CMK (cell line): ENCODE results near the gene BMP8A.
"Not testable (repeated sequence)": the region's sequence is repeated elsewhere in the genome, so short reads cannot be mapped to it uniquely, and the experiment has no call there.

Experiments used
- DNase-seq: peaks from one replicate; pipeline ENCODE4 v3.0.0-alpha.2; 2010; ENCODE audit warnings: low read depth

BMP8A gene

DNA sequence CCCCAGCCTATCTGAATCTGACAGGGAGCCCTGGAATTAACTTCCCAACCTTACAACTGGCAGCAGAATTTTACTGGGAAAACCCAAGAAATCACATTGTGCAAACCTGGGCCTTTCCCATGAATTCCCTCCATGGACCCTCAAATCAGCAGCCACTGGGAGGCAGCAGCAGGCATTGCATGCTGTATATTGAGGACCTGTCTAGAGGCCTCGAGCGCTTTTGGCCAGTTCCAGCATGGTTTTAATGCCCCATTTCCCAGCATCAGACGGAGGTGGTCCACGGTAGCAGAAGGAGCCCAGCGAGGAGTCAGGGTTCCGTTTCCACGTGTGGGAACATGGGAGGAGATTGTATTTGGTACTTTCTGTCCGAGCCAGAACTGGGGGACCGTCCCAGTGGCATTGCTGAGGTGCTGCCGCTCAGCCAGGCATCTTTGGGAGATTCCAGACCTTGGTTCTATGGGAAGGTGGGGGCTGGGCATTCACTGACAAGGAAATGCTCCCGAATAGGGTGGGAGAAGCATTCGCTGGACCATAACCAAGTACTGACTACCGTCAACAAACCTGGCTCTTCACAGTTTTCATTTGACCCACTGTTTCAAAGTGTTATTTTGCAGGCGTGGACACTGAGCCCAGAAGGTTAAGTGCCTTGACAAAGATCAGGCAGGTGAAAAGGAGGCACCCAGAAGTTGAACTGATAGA lies 15.9 kb downstream of the BMP8A start:
- no peak for DNase-seq

- no peak for DNase-seq
Observed at GRCh38 chr1:39508266-39508665, 16.8 kb downstream of the BMP8A start.

GRCh38 chr1:39508857-39509305 lies 17.4 kb downstream of the BMP8A start:
- DNase-seq: no peak

DNA sequence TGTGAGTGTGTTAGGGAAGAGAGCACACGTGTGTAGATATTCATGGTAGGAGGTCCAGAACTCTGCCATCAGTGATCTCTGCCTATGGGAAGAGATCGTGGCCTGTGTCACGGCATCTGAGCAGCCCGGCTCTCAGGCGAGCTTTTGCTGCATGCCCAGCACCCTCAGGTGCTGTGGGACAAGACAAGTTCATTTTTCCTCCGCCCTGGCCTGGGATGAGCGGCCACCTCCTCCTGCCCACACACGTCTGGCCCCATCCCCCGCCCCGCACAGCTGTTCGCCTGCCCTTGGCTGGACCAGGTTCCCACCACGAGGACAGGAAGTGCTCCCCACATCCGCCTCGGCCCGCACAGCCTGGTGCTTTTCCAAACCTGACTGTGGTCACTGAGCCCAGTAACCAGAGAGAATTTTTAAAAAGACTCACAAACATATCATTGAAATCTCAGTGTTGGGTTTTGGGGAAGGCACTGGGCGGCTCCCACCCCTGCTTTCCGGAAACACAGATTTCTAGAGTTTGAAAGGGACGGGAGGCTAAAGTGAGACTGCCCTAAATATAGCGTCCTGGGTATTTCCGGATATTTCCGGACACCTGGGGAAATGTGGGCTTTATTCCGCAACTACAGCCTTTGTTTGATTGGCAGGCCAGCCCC lies 18.0 kb downstream of the BMP8A start:
- DNase-seq: no peak

DNA sequence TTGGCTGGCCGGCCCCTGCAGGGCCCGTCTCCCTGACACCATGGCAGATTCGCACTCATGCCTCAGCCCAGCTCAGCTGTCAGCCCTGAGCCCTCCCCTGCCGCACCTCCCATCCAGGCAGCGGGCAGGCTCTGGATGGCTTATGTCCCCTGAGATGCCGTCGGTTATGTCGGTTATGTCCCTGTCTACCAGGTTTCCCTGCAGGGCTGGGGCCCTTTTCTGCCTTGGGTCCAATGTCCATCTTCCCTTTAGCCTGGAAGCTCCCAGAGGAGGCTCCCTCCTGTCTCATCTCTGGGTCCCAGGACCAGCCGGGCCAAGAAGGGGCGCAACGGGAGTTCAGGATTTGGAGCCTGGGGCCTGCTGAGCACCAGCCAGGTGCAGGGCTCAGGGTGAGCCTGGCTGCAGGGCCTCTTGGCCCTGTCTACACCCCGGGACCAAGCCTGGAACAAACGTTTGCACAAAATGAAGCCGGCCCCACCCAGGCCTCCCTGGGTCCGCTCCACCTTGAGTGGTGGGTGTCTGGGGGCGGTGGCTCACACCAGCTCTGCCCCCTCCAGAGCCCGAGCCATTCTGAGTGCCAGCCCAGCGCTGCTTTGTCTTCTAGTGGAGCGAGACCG lies 19.2 kb downstream of the BMP8A start:
- DNase-seq: not testable (repeated sequence)

DNA sequence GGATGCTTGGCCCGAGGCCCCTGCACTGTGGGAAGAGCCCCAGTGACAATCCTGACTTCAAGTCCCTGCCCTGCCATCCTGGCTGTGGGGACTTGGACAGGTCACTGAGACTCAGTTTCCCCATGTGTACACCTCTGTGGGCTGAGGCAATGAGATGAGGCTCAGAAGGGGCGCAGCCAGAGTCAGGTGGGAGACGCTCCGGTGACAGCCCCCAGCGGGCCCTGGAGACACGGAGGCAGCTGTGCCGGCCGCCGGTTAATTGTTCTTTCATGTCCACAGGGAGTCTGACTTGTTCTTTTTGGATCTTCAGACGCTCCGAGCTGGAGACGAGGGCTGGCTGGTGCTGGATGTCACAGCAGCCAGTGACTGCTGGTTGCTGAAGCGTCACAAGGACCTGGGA lies 20.0 kb downstream of the BMP8A start:
- DNase-seq: not testable (repeated sequence)

DNA sequence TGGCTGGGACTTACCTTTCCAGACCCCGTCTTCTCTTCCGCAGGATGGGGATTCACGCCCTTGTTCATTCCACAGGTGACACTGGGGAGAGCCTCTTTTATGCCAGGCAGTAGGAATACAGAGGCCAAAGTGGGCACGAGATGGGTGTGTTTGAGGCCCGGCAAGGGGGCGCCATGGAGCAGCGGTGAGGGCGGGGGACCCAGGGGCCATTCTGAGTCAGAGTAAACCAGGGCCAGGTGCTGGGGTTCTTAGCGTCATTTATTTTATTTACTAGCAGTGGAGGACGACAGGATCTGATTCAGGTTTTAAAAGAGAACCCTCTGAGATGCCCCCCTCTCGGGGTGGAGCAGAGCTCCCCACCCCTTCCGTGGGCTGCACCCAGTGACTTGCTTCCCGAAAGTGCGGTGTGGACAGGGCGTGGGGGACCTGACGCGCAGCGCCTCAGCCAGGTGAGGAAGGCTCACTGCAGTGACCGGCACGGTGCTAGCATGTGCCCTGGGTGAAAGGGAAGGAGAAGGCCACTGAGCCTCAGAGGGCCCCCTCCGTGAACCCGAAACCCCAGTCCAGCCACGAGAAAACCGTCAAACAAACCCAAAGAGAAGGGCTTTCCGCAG lies 20.9 kb downstream of the BMP8A start:
- not testable (repeated sequence) for DNase-seq

GRCh38 chr1:39514710-39515124 lies 23.3 kb downstream of the BMP8A start:
- not testable (repeated sequence) for DNase-seq

DNA sequence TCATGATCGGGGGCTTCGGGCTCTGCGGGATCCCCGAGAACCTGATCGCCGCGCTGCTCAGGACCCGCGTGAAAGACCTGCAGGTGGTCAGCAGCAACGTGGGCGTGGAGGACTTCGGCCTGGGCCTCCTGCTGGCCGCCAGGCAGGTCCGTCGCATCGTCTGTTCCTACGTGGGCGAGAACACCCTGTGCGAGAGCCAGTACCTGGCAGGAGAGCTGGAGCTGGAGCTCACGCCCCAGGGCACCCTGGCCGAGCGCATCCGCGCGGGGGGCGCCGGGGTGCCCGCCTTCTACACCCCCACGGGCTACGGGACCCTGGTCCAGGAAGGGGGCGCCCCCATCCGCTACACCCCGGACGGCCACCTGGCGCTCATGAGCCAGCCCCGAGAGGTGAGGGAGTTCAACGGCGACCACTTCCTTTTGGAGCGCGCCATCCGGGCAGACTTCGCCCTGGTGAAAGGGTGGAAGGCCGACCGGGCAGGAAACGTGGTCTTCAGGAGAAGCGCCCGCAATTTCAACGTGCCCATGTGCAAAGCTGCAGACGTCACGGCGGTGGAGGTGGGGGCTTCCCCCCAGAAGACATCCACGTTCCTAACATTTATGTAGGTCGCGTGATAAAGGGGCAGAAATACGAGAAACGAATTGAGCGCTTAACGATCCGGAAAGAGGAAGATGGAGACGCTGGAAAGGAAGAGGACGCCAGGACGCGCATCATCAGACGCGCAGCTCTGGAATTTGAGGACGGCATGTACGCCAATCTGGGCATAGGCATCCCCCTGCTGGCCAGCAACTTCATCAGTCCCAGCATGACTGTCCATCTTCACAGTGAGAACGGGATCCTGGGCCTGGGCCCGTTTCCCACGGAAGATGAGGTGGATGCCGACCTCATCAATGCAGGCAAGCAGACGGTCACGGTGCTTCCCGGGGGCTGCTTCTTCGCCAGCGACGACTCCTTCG lies 24.0 kb downstream of the BMP8A start:
- DNase-seq: not testable (repeated sequence)

- DNase-seq: not testable (repeated sequence)
Observed at GRCh38 chr1:39516841-39517240, 25.4 kb downstream of the BMP8A start.

DNA sequence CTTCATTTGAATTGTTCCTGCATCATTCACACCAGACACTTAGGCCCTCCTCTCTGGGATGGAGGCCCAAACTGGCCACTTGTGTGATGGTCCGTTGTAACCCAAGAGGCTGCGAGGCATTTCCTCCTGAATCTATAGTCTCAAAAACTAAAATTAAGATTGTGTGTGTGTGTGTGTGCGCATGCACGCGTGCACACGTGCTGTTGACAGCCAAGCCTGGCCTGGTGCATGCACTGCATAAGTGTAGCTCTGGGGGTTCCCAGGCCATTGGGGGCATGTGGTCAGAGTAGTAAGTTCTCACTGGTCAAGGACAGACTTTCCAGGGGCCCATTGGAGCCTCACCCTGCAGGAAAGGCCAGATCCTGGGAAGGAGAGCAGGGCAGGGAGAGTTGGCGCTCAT lies 26.5 kb downstream of the BMP8A start:
- DNase-seq: not testable (repeated sequence)

DNA sequence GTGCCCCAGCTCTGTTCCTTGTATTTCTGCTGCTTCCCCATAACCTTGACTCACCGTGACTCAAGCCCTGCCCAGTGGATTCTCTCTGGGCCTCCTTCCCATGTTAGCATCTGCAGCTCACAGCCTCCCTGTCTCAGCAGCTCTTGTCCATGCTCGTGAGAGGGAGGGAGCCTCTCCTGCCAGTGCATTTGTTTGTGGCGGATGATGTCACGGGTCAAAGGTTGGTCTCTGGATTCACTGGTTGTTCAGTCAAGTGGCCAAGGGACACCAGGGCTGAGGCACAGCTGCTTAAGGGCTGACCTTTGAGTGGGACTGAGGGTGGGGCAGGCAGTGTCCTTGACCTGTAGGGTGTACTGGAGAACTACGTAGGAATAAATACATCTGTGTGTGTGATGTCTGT lies 27.9 kb downstream of the BMP8A start:
- DNase-seq: not testable (repeated sequence)

- DNase-seq: not testable (repeated sequence)
Observed at GRCh38 chr1:39522221-39522620, 30.8 kb downstream of the BMP8A start.

DNA sequence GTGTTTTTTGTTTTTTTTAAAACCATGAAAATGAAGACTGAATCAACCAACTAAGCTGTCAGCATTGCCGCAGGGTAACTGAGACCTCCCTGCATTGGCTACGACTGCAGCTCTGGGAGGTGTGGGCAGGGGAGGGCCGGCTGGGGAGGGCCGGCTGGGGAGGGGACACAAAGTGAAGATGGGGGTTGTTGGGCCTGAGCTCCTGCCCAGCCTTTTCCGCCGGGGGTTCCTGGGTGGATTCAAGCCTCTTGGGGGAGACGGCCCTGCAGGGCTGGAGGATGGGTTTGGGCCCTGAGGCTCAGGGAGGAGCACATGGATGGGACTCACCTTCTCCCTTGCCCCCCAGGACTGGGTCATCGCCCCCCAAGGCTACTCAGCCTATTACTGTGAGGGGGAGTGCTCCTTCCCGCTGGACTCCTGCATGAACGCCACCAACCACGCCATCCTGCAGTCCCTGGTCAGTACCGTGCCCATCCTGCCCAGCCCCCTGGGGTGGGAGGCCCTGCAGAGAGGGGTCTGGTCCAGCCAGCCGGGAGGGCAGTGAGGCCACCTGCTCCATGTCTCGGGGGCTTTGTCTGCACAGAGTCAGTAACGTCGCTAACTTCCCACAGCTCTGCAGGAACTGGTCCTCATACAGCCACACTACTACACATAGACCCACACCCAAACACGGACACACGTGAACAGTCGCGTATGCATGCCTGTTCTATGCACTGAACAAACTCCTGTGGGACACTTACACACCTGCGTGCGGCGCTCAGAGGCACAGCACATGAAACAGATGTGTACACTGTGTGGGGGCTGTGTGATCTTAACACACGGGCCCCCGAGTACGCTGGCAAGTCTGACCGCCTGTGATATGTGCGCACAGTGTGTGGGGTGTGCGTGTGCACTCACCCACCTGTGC lies 31.5 kb downstream of the BMP8A start:
- DNase-seq: no peak

DNA sequence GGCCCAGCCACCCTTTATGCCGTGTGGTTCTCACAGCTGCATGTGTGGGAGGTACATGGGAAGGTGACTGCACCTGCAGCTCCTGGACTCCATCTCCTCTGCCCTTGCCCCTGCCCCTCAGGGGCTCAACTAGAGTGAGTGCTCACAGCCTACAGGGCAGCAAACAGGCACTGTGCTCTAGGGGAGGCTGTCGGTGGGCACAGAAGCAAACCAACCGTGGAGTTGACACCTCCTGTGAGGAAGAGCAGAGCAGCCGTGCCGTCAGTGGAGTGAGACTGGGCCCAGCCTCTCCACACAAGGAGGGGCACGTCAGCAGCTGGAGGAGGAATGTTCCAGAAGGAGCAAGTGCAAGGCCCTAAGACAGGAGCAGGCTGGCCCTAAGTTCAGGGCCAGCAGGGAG lies 32.7 kb downstream of the BMP8A start:
- DNase-seq: no peak

- no peak for DNase-seq
Observed at GRCh38 chr1:39524591-39525365, 33.3 kb downstream of the BMP8A start.

GRCh38 chr1:39525366-39526165 lies 34.1 kb downstream of the BMP8A start:
- no peak for DNase-seq

DNA sequence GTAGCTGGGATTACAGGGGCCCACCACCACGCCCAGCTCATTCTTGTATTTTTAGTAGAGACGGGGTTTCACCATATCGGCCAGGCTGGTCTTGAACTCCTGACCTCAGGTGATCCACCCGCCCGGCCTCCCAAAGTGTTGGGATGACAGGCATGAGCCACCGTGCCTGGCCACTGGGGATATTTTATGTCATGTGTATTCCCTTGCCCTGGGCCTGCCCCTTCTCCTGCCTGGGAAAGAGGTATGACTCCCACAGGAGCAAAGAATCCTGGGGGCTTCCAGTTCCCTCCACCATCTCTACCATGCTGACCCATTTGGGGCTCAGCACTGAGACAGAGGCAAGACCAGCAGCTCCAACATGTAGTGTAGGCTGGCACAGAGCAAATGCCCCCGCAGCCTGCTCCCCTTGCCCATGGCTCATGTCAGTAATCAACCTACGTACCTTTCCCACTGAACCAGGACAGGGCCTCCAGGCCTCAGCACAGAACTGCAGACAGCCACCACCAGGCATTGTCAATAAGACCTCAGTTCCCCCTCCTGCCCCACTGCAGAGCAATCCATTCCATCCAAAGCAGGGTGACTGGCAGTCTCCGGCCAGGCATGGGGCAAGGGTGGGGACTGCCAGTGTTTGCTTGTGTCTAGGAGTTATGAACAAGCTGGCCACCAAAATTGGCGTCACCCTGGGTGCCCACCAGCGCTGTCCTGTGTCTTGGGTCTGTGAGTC lies 35.2 kb downstream of the BMP8A start:
- DNase-seq: no peak
